Measurements from ENCODE around the gene FGFR3.

The FGFR3 gene

GRCh38 chr4:1813231-1813630 is 20.1 kb downstream of the FGFR3 start:
- no peak for TF ChIP-seq SIN3A (IDR thresholded peaks at IDR 0.05; ENCODE audit: borderline replicate concordance, insufficient read depth, low read length)
- TF ChIP-seq REST (IDR thresholded peaks at IDR 0.05; ENCODE audit: insufficient read depth in 1 of 2, low read depth in 2 of 2, low read length in 2 of 2): no peak
- TF ChIP-seq FOXP2 (optimal IDR thresholded peaks at IDR 0.05; ENCODE audit: borderline replicate concordance, extremely low read depth, extremely low read length, insufficient read depth): no peak
- TF ChIP-seq TAF1 (IDR thresholded peaks at IDR 0.05; ENCODE audit: borderline replicate concordance, insufficient read depth, low read length): no peak
- no peak for TF ChIP-seq POLR2AphosphoS5 (IDR thresholded peaks at IDR 0.05; ENCODE audit: low read depth, low read length)

GRCh38 chr4:1813915-1814314 is 20.8 kb downstream of the FGFR3 start:
- no peak for TF ChIP-seq SIN3A (IDR thresholded peaks at IDR 0.05; ENCODE audit: borderline replicate concordance, insufficient read depth, low read length)
- TF ChIP-seq TAF1 (IDR thresholded peaks at IDR 0.05; ENCODE audit: borderline replicate concordance, insufficient read depth, low read length): no peak
- TF ChIP-seq POLR2AphosphoS5 (IDR thresholded peaks at IDR 0.05; ENCODE audit: low read depth, low read length): no peak
- no peak for TF ChIP-seq REST (IDR thresholded peaks at IDR 0.05; ENCODE audit: insufficient read depth in 1 of 2, low read depth in 2 of 2, low read length in 2 of 2)
- TF ChIP-seq FOXP2 (optimal IDR thresholded peaks at IDR 0.05; ENCODE audit: borderline replicate concordance, extremely low read depth, extremely low read length, insufficient read depth): no peak

- TF ChIP-seq TAF1 (IDR thresholded peaks at IDR 0.05; ENCODE audit: borderline replicate concordance, insufficient read depth, low read length) (no peak), SIN3A (IDR thresholded peaks at IDR 0.05; ENCODE audit: borderline replicate concordance, insufficient read depth, low read length) (no peak)
Measured at GRCh38 chr4:1814453-1814852, 21.4 kb downstream of the FGFR3 start.

- TF ChIP-seq POLR2AphosphoS5 (IDR thresholded peaks at IDR 0.05; ENCODE audit: low read depth, low read length) (no peak), FOXP2 (optimal IDR thresholded peaks at IDR 0.05; ENCODE audit: borderline replicate concordance, extremely low read depth, extremely low read length, insufficient read depth) (no peak), REST (IDR thresholded peaks at IDR 0.05; ENCODE audit: insufficient read depth in 1 of 2, low read depth in 2 of 2, low read length in 2 of 2) (no peak), SIN3A (IDR thresholded peaks at IDR 0.05; ENCODE audit: borderline replicate concordance, insufficient read depth, low read length) (no peak), TAF1 (IDR thresholded peaks at IDR 0.05; ENCODE audit: borderline replicate concordance, insufficient read depth, low read length) (no peak)
Measured at GRCh38 chr4:1815096-1815996, 22.3 kb downstream of the FGFR3 start.

- TF ChIP-seq POLR2AphosphoS5 (IDR thresholded peaks at IDR 0.05; ENCODE audit: low read depth, low read length) (no peak), FOXP2 (optimal IDR thresholded peaks at IDR 0.05; ENCODE audit: borderline replicate concordance, extremely low read depth, extremely low read length, insufficient read depth) (no peak), SIN3A (IDR thresholded peaks at IDR 0.05; ENCODE audit: borderline replicate concordance, insufficient read depth, low read length) (no peak), REST (IDR thresholded peaks at IDR 0.05; ENCODE audit: insufficient read depth in 1 of 2, low read depth in 2 of 2, low read length in 2 of 2) (no peak), TAF1 (IDR thresholded peaks at IDR 0.05; ENCODE audit: borderline replicate concordance, insufficient read depth, low read length) (no peak)
Measured at GRCh38 chr4:1815997-1816860, 23.1 kb downstream of the FGFR3 start.

All from PFSK-1 (cell line).